Fibroblast of gingiva (primary cell): Measurements from ENCODE around the gene MOB1A.
"Not testable (repeated sequence)": the region's sequence is repeated elsewhere in the genome, so short reads cannot be mapped to it uniquely, and the experiment has no call there.

Source experiments
- DNase-seq: peaks from one replicate; pipeline ENCODE4 v3.0.0-alpha.2; 2011; ENCODE audit warnings: low read depth

The MOB1A gene

DNA sequence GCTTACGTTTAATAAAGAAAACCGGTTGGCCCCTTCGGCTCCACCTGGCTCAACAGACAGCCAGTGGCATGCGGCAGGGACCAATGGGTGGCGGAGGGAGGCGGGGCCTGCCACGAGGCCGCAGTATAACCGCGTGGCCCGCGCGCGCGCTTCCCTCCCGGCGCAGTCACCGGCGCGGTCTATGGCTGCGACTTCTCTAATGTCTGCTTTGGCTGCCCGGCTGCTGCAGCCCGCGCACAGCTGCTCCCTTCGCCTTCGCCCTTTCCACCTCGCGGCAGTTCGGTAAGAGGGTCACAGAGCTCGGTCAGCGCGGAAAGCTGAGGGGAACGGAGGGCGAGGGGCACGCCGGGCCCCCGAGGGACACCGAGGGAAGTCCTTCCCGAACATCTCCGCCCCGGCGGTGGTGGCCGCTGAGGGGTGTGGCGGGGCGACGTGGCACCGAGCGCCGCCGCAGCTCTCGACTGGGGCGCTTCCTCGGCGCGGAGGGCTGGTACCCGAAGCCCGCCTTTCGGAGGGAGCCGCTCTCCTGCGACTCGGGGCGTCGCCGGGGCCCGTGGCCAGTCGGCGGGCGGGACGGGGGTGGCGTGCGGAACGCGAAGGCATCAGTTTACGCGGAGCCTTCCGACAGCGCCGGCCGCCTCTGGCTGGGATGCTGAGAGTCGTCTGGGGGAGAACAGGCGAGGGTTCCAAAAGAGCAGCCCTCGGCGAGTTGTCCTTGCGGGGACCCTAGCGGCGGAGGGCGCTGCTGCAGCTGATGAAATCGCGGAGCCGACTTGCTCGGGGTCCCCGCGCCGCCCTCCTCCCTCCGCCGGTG, 20.0 kb upstream of the MOB1A start, which contains the start of gene MTHFD2:
Gene MTHFD2 (plus strand): TSS at position 155 of the 814 bp plus-strand sequence. CDS start 27 bp downstream, at position 182.
- DNase-seq: peak; percentile 95

DNA sequence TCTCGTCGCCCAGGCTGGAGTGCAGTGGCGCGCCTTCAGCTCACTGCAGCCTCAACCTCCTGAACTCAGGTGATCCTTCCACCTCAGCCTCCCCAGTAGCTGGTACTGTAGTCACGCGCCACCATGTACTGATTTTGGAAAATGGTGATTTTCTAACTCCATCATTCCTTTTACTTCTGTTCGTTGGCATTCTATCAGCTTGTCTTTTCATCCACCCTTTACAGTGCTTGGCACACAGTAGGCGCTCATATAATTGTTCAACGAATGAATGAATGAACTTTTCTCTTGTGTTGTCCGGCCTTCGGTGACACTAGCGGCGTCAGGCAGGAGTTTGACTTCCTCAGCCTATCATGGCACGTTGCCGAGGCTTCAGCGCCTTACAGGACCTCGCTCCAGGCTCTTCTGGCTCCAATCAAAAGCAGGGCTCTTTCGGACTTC, 19.4 kb upstream of the MOB1A start:
- DNase-seq: no peak

DNA sequence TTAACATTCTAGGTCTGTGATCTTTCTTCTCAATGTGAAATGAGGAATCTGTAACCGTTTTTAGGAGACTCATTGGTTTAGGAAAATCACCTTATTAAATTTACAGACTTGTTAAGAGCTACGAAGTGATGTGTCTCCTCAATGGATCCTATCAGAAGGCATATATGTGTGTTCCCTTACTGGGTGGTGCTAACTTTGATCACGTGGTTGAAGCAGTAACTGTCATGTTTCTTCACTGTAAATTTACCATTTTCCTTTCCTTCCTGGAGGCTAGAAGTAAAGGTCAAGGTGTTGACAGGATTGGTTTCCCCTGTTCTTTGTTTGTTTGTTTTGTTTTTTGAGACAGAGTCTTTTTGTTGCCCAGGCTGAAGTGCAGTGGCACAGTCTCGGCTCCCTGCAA, 18.4 kb upstream of the MOB1A start:
- DNase-seq: no peak

DNA sequence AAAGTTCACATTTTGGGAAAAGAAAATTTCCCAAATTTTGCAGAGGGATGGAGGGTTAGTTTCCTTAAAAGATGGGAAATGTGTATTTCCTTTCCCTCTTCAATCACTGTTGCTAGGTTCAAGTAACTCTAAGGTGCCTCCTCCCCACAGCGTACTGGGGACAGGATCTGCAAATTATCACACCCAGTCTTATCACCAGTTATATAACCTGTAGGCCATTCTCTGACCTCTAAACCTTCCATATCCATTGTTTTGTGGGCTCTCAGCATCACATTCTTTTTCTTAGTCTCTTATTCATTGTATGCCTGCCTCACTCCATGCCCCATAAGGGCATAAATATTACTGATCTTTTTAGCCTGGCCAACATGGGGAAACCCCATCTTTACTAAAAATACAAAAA, 16.1 kb upstream of the MOB1A start:
- no peak for DNase-seq

DNA sequence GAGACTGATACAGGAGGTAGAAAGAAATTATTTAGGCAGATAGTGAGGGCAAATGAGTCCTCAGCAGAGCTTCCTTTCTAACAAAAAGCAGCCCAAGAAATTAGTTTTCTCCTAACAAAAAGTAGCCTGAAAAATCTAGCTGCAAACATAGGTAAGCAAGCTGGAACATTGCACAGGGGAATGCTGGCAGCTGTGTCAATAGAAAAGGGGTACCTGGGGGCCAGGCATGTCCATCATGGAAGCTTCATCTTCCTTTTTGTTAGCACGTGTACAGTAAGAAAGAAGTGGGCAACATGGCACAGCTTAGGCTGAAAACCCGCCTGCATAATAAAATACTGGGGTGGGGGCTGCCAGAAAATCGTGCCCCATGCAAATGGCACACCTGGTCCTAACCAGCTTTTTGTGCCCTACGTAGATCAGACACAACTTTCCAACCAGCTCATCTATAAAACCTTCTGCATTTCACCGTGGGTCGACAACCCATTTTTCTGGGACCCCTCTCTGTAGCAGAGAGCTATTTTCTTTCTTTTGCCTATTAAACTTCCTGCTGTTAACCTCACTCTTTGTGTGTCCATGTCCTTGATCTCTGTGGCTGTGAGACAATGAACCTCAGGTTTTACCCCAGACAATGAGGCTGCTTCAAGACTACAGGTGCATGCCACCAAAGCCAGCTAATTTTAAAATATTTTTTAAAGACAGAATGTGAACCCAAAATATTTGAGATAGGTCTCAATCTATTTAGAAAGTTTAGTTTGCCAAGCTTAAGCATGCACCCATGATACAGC, 13.1 kb upstream of the MOB1A start:
- DNase-seq: no peak

DNA sequence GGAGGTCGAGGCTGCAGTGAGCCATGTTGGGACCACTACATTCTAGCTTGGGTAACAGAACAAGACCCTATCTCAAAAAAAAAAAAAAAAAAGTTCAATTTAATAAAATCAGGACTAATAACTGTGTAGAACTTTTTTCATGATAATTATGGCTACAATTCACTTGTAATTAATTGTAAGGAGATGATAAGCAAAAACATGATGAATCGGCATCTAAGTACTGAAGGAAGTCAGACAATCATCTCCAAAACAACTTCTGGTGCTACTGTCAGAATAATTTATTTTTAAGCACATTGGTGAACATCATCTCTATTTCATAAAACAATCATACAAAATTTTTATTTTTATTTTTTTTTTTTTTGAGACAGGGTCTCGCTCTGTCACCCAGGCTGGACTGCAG, 10.0 kb upstream of the MOB1A start:
- DNase-seq: no peak

DNA sequence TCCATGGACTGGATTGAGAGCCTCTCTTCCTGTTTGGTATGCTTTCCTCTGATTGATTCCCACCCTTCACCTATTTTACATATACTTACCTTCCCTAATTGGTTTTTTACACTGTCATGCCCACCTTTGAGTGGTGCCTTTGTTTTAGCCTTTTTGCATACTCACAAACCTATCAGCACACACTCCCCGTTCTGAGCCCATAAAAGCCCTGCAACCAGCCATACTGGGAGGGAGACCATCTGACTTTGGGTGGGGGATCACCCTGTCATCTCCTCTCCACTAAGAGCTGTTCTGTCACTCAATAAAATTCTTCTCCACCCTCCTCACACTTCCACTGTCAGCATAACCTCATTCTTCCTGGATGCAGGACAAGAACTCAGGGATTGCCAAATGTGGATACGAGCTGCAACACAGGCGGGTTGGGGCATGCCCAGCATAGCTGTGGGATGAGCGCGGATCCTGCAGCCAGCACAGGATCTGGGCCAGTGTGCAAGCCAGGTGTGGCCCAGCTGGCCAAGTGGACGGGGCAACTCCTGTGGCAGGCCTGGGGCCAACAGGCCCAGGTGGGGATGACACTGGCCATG, 9.4 kb upstream of the MOB1A start:
- peak; percentile 72 for DNase-seq

DNA sequence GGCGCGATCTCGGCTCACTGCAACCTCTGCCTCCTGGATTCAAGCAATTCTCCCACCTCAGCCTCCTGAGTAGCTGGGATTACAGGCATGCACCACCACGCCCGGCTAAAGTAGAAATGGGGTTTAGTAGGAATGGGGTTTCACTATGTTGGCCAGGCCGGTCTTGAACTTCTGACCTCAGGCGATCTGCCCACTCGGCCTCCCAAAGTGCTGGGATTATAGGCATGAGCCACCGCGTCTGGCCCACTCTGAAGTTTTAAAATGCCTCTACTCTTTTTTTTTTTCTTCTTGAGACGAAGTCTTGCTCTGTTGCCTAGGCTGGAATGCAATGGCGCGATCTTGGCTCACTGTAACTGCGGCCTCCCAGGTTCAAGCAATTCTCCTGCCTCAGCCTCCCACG, 8.0 kb upstream of the MOB1A start:
- not testable (repeated sequence) for DNase-seq

DNA sequence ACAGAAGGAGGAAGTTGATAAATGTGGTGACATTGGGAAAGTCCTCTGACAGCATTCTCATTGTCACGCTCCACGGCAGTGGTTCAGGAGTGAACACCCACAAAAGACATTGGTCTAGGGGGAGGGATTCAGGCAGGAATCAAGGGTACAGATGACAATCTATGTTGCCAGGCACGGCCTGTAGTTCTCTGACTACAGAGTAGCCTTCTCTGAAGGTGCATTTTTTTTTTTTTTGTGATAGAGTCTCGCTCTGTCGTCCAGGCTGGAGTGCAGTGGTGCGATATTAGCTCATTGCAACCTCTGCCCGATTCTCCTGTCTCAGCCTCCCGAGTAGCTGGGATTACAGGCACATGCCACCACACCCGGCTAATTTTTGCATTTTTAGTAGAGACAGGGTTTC, 7.4 kb upstream of the MOB1A start:
- no peak for DNase-seq

DNA sequence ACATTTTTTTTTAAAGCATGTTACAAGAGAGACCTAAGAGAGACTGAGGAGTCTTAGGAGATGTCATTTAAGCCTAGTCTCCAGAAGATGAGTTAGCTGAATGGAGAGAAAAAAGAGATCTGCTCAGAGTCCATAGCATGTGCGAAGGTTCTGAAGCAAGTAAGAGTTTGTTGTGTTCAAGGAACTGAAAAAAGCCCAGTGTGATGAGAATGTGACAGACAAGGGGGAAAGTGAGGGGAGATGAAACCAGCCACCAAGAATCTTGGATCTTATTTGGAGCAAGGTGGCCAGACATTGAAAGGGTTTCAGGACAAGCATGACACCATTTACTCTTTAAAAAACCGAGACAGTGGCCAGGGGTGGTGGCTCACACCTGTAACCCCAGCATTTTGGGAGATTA, 5.2 kb upstream of the MOB1A start:
- no peak for DNase-seq

DNA sequence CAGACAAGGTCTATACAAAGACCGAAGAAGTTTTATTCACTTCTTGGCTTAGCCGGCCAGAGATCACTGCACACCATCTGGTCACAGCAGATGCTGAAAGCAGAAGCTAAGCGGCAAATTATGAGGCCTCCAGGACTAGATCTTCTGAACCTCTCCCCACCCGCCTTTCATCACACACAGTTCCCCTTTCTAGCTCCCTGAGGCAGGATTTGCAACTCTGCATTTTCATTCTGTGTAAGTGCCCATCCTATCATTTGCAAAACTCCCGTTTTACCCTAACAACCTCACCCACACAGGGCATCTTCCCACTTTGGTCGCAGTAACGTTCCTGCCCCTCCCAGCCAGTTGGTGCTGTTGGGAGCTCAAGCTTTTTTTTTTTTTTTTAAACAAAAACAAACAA, 3.1 kb upstream of the MOB1A start:
- DNase-seq: peak; percentile 12

DNA sequence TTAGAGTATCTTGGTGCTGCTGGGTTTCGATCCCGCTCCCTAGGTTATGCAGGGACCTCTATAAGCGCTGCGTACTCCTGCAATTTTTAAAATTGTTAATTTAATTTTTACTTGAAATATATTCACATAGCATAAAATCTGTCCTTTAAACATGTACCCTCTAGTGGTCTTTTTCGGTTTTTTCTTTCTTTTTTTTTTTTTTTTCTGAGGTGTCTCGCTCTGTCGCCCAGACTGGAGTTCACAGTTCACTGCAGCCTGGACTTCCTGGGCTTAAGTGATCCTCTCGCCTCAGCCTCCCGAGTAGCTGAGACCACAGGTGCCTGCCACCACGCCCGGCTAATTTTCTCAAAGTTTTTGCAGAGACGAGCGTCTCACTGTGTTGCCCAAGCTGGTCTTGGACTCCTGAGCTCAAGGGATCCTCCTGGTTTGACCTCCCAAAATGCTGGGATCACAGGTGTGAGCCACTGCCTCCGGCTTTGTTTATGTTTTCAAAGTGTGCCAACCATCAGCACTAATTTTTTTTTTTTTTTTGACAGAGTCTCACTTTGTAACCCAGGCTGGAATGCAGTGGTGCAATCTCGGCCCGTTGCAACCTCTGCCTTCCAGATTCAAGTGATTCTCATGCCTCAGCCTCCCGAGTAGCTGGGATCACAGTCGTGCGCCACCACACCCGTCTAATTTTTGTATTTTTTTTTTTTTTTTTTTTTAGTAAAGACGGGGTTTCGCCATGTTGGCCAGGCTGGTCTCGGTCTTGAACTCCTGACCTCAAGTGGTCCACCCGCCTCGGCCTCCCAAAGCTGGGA, 585 bp upstream of the MOB1A start:
- DNase-seq: peak; percentile 7

DNA sequence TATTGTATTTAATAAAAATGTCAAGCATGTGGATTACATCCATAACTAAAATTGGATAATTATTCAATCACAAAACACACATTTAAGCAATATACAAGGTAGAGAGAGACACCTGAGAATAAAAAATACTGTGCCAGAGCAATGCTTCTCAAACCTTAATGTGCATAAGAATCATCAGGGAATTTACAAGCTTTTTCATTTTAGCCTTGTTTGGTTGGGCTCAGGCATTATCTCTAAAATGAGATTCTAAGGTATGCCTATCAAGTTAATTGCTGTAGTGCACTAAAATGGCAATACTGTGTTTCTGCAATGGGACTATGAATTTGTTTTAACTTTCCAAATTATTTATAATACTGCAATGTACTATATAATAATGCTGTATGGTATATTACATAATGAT, 983 bp downstream of the MOB1A start:
- no peak for DNase-seq

DNA sequence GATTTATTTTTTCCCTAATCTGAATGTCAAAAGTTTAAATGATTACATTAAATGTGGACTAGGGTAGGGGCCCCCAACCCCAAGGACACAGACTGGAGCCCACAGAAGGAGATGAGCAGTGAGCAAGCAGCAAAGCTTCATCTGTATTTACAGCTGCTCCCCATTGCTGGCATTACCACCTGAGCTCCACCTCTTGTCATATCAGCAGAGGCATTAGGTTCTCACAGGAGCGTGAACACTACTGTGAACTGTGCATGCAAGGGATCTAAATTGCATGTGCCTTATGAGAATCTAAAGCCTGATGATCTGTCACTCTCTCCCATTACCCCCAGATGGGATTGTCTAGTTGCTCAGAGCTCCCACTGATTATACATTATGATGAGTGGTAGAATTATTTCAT, 3.8 kb downstream of the MOB1A start:
- no peak for DNase-seq

DNA sequence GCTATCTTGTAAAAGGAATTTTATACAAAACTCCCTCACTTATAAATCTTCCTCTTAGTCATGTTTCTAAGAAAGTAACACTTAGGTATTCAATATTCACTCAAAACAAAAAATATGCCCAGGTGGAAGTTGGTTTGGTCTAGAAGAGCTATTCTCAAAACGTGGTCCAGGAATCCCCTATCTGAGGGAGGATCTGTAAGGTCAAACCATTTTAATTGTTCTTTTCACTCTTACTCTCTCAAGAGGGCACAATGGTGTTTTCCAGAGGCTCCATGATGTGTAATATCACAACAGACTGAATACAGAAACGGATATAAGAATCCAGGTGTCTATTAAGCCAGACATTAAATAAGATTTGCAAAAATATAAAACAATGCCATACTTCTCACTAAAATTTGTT, 9.9 kb downstream of the MOB1A start:
- DNase-seq: no peak

DNA sequence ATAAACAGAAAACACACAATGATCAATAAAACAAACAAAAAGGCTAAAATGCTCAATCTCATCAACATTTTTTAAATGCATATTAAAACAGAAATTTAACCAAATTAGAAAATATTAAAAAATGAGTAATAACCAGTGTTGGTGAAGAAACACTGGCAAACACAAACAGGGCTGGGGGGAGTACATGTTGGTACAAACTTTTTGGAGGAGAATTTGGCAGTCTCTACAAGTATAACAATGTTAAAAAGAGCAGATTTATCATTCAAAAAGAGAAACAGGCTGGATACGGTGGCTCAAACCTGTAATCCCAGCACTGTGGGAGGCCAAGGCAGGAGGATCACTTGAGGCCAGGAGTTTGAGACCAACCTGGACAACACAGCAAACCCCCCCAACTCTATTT, 13.9 kb downstream of the MOB1A start:
- no peak for DNase-seq

DNA sequence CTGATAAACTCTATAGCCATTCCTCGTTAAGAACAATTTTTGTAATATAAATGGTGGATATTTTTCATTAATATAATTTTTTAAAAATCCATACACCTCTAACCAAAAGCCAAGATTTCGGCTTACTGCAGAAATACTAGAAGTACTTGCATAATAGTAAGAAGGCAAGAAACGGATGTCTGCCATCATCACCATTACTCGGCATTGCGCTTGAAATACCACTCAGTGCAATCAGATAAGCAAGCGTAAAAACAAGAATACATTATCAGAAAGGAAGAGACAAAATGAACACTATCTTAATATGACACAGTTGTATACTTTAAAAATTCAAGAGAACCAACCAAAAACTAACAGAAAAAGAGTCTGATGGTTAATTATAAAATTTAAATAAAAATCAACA, 15.7 kb downstream of the MOB1A start:
- DNase-seq: no peak

DNA sequence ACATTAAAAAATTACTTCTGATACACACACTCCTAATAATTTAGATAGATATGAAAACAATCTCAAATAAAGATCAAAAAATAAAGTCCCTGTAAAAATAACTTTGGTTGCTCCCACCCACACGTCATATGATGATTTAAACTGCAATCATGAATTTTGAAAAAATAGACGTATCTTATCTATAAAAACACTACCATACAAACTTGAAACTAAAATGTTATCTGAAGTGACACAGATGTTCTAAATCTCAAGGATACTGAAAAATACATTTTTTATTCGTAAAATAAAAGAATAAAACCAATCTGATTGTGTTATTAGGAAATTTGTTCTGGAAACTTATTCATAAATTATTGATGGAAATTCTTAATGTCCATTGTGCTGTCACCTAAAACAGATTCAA, 22.8 kb downstream of the MOB1A start:
- DNase-seq: no peak

DNA sequence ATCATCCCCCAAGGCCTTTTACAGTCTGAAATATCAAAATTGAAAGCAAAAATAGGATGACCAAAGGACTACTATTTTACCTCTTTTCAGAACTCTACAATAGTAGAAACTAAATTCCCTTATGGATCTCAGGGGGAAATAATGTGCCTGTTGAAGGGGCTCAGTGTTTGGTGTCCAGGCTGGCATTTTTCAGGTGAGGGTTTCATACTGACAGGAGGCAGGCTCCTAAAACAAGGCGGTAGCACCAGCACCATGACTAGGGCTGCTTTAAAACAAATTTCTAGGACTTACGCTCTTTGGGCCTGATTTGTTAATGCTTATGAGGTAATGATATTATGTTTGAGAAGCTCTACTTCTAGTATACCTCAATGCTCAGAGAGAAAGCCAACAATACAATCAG, 25.7 kb downstream of the MOB1A start:
- DNase-seq: no peak

DNA sequence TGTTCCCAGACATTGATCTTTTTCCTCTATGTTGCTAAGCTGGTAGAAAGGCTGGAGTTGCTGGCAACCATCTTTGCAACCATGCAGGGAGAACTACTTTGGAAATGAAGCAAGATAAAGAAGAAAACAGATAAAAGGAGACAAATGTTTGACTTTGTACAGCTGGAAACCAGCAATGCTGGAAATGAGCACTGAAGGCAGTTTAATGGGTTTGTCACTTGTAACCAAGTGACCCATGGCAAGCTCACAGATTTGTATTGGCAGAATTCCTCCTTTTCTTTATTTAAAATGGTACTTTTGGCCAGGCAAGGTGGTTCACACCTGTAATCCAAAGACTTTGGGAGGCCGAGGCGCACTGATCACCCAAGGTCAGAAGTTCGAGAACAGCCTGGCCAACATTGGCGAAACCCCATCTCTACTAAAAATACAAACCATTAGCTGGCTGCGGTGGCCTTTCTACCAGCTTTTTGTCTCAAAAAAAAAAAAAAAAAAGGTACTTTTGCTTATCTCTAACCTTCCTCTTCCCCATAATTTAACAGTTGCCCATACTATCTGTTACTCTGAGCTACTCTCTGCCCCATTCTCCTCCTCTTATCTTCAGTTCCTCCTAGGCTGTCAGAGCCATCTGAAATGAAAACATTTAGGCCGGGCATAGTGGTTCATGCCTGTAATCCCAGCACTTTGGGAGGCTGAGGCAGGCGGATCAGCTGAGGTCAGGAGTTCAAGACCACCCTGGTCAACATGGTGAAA, 28.9 kb downstream of the MOB1A start:
- no peak for DNase-seq

DNA sequence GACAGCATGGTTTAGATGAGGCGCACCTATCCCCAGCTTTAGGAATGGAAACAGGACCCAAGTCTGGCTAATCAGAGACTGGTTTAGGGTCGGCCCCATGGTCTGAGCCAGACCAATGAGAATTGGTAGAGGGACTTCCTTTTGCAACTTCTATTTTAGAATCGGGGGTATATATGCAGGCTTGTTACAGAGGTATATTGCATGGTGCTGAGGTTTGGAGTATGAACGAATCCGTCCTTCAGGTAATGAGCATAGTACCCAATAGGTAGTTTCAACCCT, 29.5 kb downstream of the MOB1A start:
- no peak for DNase-seq
